GM19324 (cell line): ENCODE data around the gene SAMD8.
"Not testable (repeated sequence)": the region's sequence is repeated elsewhere in the genome, so short reads cannot be mapped to it uniquely, and the experiment has no call there.

Experiments
- ATAC-seq: cut with Tn5 transposase; IDR thresholded peaks from one replicate; pipeline ENCODE4 v1.9.1; 2021; ENCODE audit warnings: mild to moderate bottlenecking, moderate library complexity; ENCODE audit not compliant: unreplicated experiment, low FRiP score

The SAMD8 gene

GRCh38 chr10:75129537-75129936, 18.1 kb downstream of the SAMD8 start:
- no peak for ATAC-seq

- ATAC-seq = not testable (repeated sequence)
Measured at GRCh38 chr10:75133701-75134100, 22.2 kb downstream of the SAMD8 start.

- no peak for ATAC-seq
Measured at GRCh38 chr10:75136346-75136745, 24.9 kb downstream of the SAMD8 start.

- ATAC-seq = no peak
Measured at GRCh38 chr10:75137533-75138438, 26.3 kb downstream of the SAMD8 start.

GRCh38 chr10:75140246-75140645, 28.8 kb downstream of the SAMD8 start:
- no peak for ATAC-seq

- ATAC-seq = no peak
Measured at GRCh38 chr10:75143353-75143752, 31.9 kb downstream of the SAMD8 start.

GRCh38 chr10:75145590-75145989, 34.1 kb downstream of the SAMD8 start:
- ATAC-seq = no peak

- no peak for ATAC-seq
Measured at GRCh38 chr10:75146780-75147179, 35.3 kb downstream of the SAMD8 start.

- no peak for ATAC-seq
Measured at GRCh38 chr10:75150656-75151055, 39.2 kb downstream of the SAMD8 start.

- no peak for ATAC-seq
Measured at GRCh38 chr10:75159519-75159918, 48.1 kb downstream of the SAMD8 start.

GRCh38 chr10:75165684-75166622, 54.5 kb downstream of the SAMD8 start:
- peak; percentile 66 for ATAC-seq

GRCh38 chr10:75166623-75166972, 55.1 kb downstream of the SAMD8 start:
- ATAC-seq = no peak

GRCh38 chr10:75168275-75168674, 56.8 kb downstream of the SAMD8 start:
- no peak for ATAC-seq

GRCh38 chr10:75170215-75170614, 58.8 kb downstream of the SAMD8 start:
- ATAC-seq = no peak

- ATAC-seq = no peak
Measured at GRCh38 chr10:75175046-75175445, 63.6 kb downstream of the SAMD8 start.

- no peak for ATAC-seq
Measured at GRCh38 chr10:75176046-75176445, 64.6 kb downstream of the SAMD8 start.

GRCh38 chr10:75176736-75177135, 65.3 kb downstream of the SAMD8 start:
- no peak for ATAC-seq

- ATAC-seq = no peak
Measured at GRCh38 chr10:75179657-75180177, 68.3 kb downstream of the SAMD8 start.

GRCh38 chr10:75180592-75180991, 69.1 kb downstream of the SAMD8 start:
- no peak for ATAC-seq

- ATAC-seq = no peak
Measured at GRCh38 chr10:75181073-75181472, 69.6 kb downstream of the SAMD8 start.

- no peak for ATAC-seq
Measured at GRCh38 chr10:75186310-75186709, 74.9 kb downstream of the SAMD8 start.
